AG09309 (cell line): Measurements from ENCODE around the gene LGALS7B.

Source experiments
- DNase-seq: peaks from one replicate; pipeline ENCODE4 v3.0.0-alpha.2; 2010; ENCODE audit warnings: low read depth
- H3K4me3 ChIP-seq: 2 replicates; pipeline ENCODE4 v1.5.1; 2011; ENCODE audit warnings: mild to moderate bottlenecking, low read depth, low read length, moderate library complexity; ENCODE audit not compliant: control insufficient read depth
- TF ChIP-seq, protein P1 (sequence below): IDR thresholded peaks from 2 replicates; pipeline ENCODE4 v1.5.1; 2011; ENCODE audit warnings: mild to moderate bottlenecking, low read depth, low read length, inconsistent platforms; ENCODE audit not compliant: insufficient read depth, control insufficient read depth; ENCODE audit errors: missing control alignments

LGALS7B gene

GRCh38 chr19:38838986-38839761, 50.2 kb downstream of the LGALS7B start:
- H3K4me3 ChIP-seq, result no peak overlapping the region
- TF ChIP-seq, protein P1, sequence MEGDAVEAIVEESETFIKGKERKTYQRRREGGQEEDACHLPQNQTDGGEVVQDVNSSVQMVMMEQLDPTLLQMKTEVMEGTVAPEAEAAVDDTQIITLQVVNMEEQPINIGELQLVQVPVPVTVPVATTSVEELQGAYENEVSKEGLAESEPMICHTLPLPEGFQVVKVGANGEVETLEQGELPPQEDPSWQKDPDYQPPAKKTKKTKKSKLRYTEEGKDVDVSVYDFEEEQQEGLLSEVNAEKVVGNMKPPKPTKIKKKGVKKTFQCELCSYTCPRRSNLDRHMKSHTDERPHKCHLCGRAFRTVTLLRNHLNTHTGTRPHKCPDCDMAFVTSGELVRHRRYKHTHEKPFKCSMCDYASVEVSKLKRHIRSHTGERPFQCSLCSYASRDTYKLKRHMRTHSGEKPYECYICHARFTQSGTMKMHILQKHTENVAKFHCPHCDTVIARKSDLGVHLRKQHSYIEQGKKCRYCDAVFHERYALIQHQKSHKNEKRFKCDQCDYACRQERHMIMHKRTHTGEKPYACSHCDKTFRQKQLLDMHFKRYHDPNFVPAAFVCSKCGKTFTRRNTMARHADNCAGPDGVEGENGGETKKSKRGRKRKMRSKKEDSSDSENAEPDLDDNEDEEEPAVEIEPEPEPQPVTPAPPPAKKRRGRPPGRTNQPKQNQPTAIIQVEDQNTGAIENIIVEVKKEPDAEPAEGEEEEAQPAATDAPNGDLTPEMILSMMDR, result no peak
- no peak for DNase-seq

GRCh38 chr19:38839816-38840582, 51.0 kb downstream of the LGALS7B start:
- TF ChIP-seq, protein P1, result no peak
- H3K4me3 ChIP-seq, result no peak overlapping the region
- DNase-seq, result no peak

DNA sequence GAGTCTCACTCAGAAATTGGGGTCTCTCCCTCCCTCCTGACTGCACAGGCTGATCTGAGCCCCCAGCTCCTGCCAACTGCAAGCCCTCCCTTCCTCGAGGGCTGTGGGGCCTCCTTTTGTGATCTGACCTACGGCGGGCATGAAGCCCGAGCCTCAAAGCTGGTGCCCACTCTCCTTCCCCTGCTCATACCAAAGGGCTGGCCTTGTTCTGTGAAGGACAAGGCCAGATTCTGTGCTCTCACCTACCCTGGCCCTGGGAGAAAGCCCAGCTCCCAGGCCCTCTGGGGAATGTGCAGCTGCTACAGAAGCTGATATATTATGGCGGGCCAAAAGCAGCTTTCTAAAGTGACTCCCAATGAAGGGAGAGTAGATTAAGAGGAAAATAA, 51.6 kb downstream of the LGALS7B start:
- no peak overlapping the region for H3K4me3 ChIP-seq
- TF ChIP-seq, protein P1, result no peak
- no peak for DNase-seq
